Measurements from ENCODE around the gene NEB.

The NEB gene

GRCh38 chr2:151478011-151478410 lies 256.3 kb downstream of the NEB start:
- Histone ChIP-seq H3K79me1 (replicated peaks; ENCODE audit: low read length, poor library complexity, severe bottlenecking) (peaks cover 17% of the 10 kb centered on the region), H3K14ac (ENCODE audit: low read length in 2 of 2) (no peak overlapping the region), H2BK15ac (ENCODE audit: low read depth, poor library complexity, severe bottlenecking) (no peak overlapping the region), H4K91ac (ENCODE audit: low read length) (no peak overlapping the region), H2BK120ac (ENCODE audit: low read depth, low read length) (no peak overlapping the region), H3K18ac (ENCODE audit: low read depth in 1 of 2, low read length in 2 of 2) (no peak overlapping the region), H3K4ac (ENCODE audit: low read depth in 1 of 2, low read length in 2 of 2) (no peak overlapping the region), H4K8ac (ENCODE audit: low read length) (no peak overlapping the region), H3K9me3 (ENCODE audit: control insufficient read depth, low read length) (no peaks in the 10 kb centered on the region), H2BK5ac (ENCODE audit: low read depth, low read length, poor library complexity, severe bottlenecking) (no peak overlapping the region), H3K27me3 (ENCODE audit: control insufficient read depth in 1 of 2, insufficient read depth in 1 of 2, low read length in 2 of 2) (no peaks in the 10 kb centered on the region), H3K23ac (ENCODE audit: low read length in 2 of 2) (no peak overlapping the region), H3K4me2 (ENCODE audit: low read length, poor library complexity, severe bottlenecking) (no peak overlapping the region), H3K4me1 (ENCODE audit: control insufficient read depth, insufficient read depth, low read depth, low read length) (peaks cover 3% of the 10 kb centered on the region), H3K36me3 (ENCODE audit: control insufficient read depth in 1 of 2, insufficient read depth in 2 of 2, low read depth in 1 of 2, low read length in 2 of 2) (peaks cover 10 to 66% of the 10 kb centered on the region in 2 experiments), H2BK12ac (ENCODE audit: low read length in 2 of 2) (no peak overlapping the region), H3K9ac (ENCODE audit: low read length) (no peak overlapping the region), H3K4me3 (ENCODE audit: insufficient read depth in 1 of 2, low read depth in 1 of 2, low read length in 2 of 2) (no peak overlapping the region), H2AK5ac (ENCODE audit: low read length, severe bottlenecking) (no peak overlapping the region), H3K27ac (ENCODE audit: low read length, poor library complexity, severe bottlenecking) (no peak overlapping the region), H2AFZ (ENCODE audit: low read depth, low read length) (no peak overlapping the region)
- WGBS, result 99% methylated on average over 4 of the region's 4 CpGs
- no peak for DNase-seq

GRCh38 chr2:151476287-151476686 lies 258.0 kb downstream of the NEB start:
- no CpG with 5 or more reads among the region's 1 CpG for WGBS
- Histone ChIP-seq H3K36me3 (ENCODE audit: control insufficient read depth in 1 of 2, insufficient read depth in 2 of 2, low read depth in 1 of 2, low read length in 2 of 2) (peaks cover 10 to 55% of the 10 kb centered on the region in 2 experiments), H2BK120ac (ENCODE audit: low read depth, low read length) (no peak overlapping the region), H3K4ac (ENCODE audit: low read depth in 1 of 2, low read length in 2 of 2) (no peak overlapping the region), H3K9ac (ENCODE audit: low read length) (no peak overlapping the region), H4K8ac (ENCODE audit: low read length) (no peak overlapping the region), H3K9me3 (ENCODE audit: control insufficient read depth, low read length) (no peaks in the 10 kb centered on the region), H3K4me3 (ENCODE audit: insufficient read depth in 1 of 2, low read depth in 1 of 2, low read length in 2 of 2) (no peak overlapping the region), H2BK5ac (ENCODE audit: low read depth, low read length, poor library complexity, severe bottlenecking) (no peak overlapping the region), H3K14ac (ENCODE audit: low read length in 2 of 2) (no peak overlapping the region), H3K4me1 (ENCODE audit: control insufficient read depth, insufficient read depth, low read depth, low read length) (peaks cover 3% of the 10 kb centered on the region), H4K91ac (ENCODE audit: low read length) (no peak overlapping the region), H3K23ac (ENCODE audit: low read length in 2 of 2) (no peak overlapping the region), H3K18ac (ENCODE audit: low read depth in 1 of 2, low read length in 2 of 2) (no peak overlapping the region), H3K79me1 (replicated peaks; ENCODE audit: low read length, poor library complexity, severe bottlenecking) (peaks cover 15% of the 10 kb centered on the region), H2AFZ (ENCODE audit: low read depth, low read length) (no peak overlapping the region), H3K27me3 (ENCODE audit: control insufficient read depth in 1 of 2, insufficient read depth in 1 of 2, low read length in 2 of 2) (no peaks in the 10 kb centered on the region), H2BK15ac (ENCODE audit: low read depth, poor library complexity, severe bottlenecking) (no peak overlapping the region), H2BK12ac (ENCODE audit: low read length in 2 of 2) (no peak overlapping the region), H3K4me2 (ENCODE audit: low read length, poor library complexity, severe bottlenecking) (no peak overlapping the region), H3K27ac (ENCODE audit: low read length, poor library complexity, severe bottlenecking) (no peak overlapping the region), H2AK5ac (ENCODE audit: low read length, severe bottlenecking) (no peak overlapping the region)
- no peak for DNase-seq

GRCh38 chr2:151475071-151475470 lies 259.2 kb downstream of the NEB start:
- Histone ChIP-seq H2BK12ac (ENCODE audit: low read length in 2 of 2) (no peak overlapping the region), H3K9ac (ENCODE audit: low read length) (no peak overlapping the region), H3K36me3 (ENCODE audit: control insufficient read depth in 1 of 2, insufficient read depth in 2 of 2, low read depth in 1 of 2, low read length in 2 of 2) (peaks cover 10 to 57% of the 10 kb centered on the region in 2 experiments), H3K27ac (ENCODE audit: low read length, poor library complexity, severe bottlenecking) (no peak overlapping the region), H3K18ac (ENCODE audit: low read depth in 1 of 2, low read length in 2 of 2) (no peak overlapping the region), H2BK120ac (ENCODE audit: low read depth, low read length) (no peak overlapping the region), H4K8ac (ENCODE audit: low read length) (no peak overlapping the region), H4K91ac (ENCODE audit: low read length) (no peak overlapping the region), H3K23ac (ENCODE audit: low read length in 2 of 2) (no peak overlapping the region), H2BK15ac (ENCODE audit: low read depth, poor library complexity, severe bottlenecking) (no peak overlapping the region), H3K4me2 (ENCODE audit: low read length, poor library complexity, severe bottlenecking) (no peak overlapping the region), H2BK5ac (ENCODE audit: low read depth, low read length, poor library complexity, severe bottlenecking) (no peak overlapping the region), H2AFZ (ENCODE audit: low read depth, low read length) (no peak overlapping the region), H3K79me1 (replicated peaks; ENCODE audit: low read length, poor library complexity, severe bottlenecking) (peaks cover 13% of the 10 kb centered on the region), H3K4ac (ENCODE audit: low read depth in 1 of 2, low read length in 2 of 2) (no peak overlapping the region), H3K27me3 (ENCODE audit: control insufficient read depth in 1 of 2, insufficient read depth in 1 of 2, low read length in 2 of 2) (no peaks in the 10 kb centered on the region), H3K9me3 (ENCODE audit: control insufficient read depth, low read length) (peaks cover 9% of the 10 kb centered on the region), H2AK5ac (ENCODE audit: low read length, severe bottlenecking) (no peak overlapping the region), H3K4me3 (ENCODE audit: insufficient read depth in 1 of 2, low read depth in 1 of 2, low read length in 2 of 2) (no peak overlapping the region), H3K4me1 (ENCODE audit: control insufficient read depth, insufficient read depth, low read depth, low read length) (peaks cover 3% of the 10 kb centered on the region), H3K14ac (ENCODE audit: low read length in 2 of 2) (no peak overlapping the region)
- DNase-seq, result no peak
- WGBS, result 100% methylated on average over 1 of the region's 2 CpGs

- 83% methylated on average over 3 of the region's 3 CpGs for WGBS
- H3K18ac ChIP-seq (ENCODE audit: low read depth in 1 of 2, low read length in 2 of 2), result no peak overlapping the region
- H3K79me1 ChIP-seq (replicated peaks; ENCODE audit: low read length, poor library complexity, severe bottlenecking), result peaks cover 8% of the 10 kb centered on the region
- no peak overlapping the region for H3K4me3 ChIP-seq (ENCODE audit: insufficient read depth in 1 of 2, low read depth in 1 of 2, low read length in 2 of 2)
- H2AK5ac ChIP-seq (ENCODE audit: low read length, severe bottlenecking), result no peak overlapping the region
- DNase-seq, result no peak
- H3K14ac ChIP-seq (ENCODE audit: low read length in 2 of 2), result no peak overlapping the region
- H3K9me3 ChIP-seq (ENCODE audit: control insufficient read depth, low read length), result peaks cover 9% of the 10 kb centered on the region
- no peak overlapping the region for H3K9ac ChIP-seq (ENCODE audit: low read length)
- H3K4me2 ChIP-seq (ENCODE audit: low read length, poor library complexity, severe bottlenecking), result no peak overlapping the region
- no peak overlapping the region for H2AFZ ChIP-seq (ENCODE audit: low read depth, low read length)
- no peak overlapping the region for H3K27ac ChIP-seq (ENCODE audit: low read length, poor library complexity, severe bottlenecking)
- H4K91ac ChIP-seq (ENCODE audit: low read length), result no peak overlapping the region
- no peak overlapping the region for H3K23ac ChIP-seq (ENCODE audit: low read length in 2 of 2)
- no peak overlapping the region for H2BK12ac ChIP-seq (ENCODE audit: low read length in 2 of 2)
- H2BK120ac ChIP-seq (ENCODE audit: low read depth, low read length), result no peak overlapping the region
- H2BK15ac ChIP-seq (ENCODE audit: low read depth, poor library complexity, severe bottlenecking), result no peak overlapping the region
- peaks cover 10 to 73% of the 10 kb centered on the region in 2 experiments for H3K36me3 ChIP-seq (ENCODE audit: control insufficient read depth in 1 of 2, insufficient read depth in 2 of 2, low read depth in 1 of 2, low read length in 2 of 2)
- peaks cover 3% of the 10 kb centered on the region for H3K4me1 ChIP-seq (ENCODE audit: control insufficient read depth, insufficient read depth, low read depth, low read length)
- no peak overlapping the region for H2BK5ac ChIP-seq (ENCODE audit: low read depth, low read length, poor library complexity, severe bottlenecking)
- H4K8ac ChIP-seq (ENCODE audit: low read length), result no peak overlapping the region
- H3K4ac ChIP-seq (ENCODE audit: low read depth in 1 of 2, low read length in 2 of 2), result no peak overlapping the region
- no peaks in the 10 kb centered on the region for H3K27me3 ChIP-seq (ENCODE audit: control insufficient read depth in 1 of 2, insufficient read depth in 1 of 2, low read length in 2 of 2)
Observed at GRCh38 chr2:151472966-151473365, 261.3 kb downstream of the NEB start.

Measured in mesenchymal stem cell (in vitro differentiated cells and primary cell).